Ovary (tissue), 3 donors: ENCODE measurements around the gene MYO3B.

ENCODE experiments used
- EP300 ChIP-seq: sonication (generic); formaldehyde crosslinking; IDR thresholded peaks from one replicate; pipeline ENCODE4 v1.6.1; 2017; ENCODE audit warnings: antibody characterized with exemption
- POLR2A ChIP-seq: fragments of 450-650 bp; IDR thresholded peaks from one replicate; pipeline ENCODE4 v1.6.1; 2017; ENCODE audit warnings: antibody characterized with exemption, mild to moderate bottlenecking, moderate library complexity
- TF ChIP-seq, protein P1 (sequence below), 3 donors: fragments of 450-650 bp in 2 of 3; fragments of 200-600 bp in 1 of 3; IDR thresholded peaks; one replicate each; pipeline versions ENCODE4 v1.5.1 to v1.8.0; 2016 to 2022; ENCODE audit warnings: antibody characterized with exemption in 3 of 3, mild to moderate bottlenecking in 1 of 3
- donor health status: DM: no; HTN: no; CAD: no.

DNA sequence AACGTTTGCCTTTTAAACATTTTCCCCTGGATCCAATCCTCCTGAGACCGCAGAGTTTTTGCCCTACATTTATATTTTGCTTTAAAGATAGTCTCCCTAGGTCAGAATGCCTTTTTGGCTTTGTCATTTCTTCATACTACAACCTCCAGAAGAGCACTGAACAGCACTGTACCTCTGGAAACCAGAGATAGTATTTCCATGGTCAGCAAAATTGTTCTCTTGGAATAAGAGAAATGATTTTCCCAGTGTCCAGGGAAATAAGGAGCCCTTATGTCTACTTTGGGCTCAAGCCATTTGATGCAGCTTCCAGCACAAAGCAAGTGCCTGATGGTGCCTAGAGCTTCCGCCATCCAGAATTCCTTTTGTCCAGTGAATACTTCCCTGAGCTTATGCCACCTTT, 461.7 kb downstream of the MYO3B start:
- TF ChIP-seq, protein P1, sequence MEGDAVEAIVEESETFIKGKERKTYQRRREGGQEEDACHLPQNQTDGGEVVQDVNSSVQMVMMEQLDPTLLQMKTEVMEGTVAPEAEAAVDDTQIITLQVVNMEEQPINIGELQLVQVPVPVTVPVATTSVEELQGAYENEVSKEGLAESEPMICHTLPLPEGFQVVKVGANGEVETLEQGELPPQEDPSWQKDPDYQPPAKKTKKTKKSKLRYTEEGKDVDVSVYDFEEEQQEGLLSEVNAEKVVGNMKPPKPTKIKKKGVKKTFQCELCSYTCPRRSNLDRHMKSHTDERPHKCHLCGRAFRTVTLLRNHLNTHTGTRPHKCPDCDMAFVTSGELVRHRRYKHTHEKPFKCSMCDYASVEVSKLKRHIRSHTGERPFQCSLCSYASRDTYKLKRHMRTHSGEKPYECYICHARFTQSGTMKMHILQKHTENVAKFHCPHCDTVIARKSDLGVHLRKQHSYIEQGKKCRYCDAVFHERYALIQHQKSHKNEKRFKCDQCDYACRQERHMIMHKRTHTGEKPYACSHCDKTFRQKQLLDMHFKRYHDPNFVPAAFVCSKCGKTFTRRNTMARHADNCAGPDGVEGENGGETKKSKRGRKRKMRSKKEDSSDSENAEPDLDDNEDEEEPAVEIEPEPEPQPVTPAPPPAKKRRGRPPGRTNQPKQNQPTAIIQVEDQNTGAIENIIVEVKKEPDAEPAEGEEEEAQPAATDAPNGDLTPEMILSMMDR (IDR thresholded peaks at IDR 0.05) = no peak
- TF ChIP-seq POLR2A (no peak), EP300 (no peak)
